ENCODE results near the gene ZSWIM1.
A peak's percentile ranks its signal among the peaks of the same experiment; 100 is the strongest.

ZSWIM1 gene

GRCh38 chr20:45857882-45858216, 23.2 kb upstream of the ZSWIM1 start:
- H3K36me3 ChIP-seq (ENCODE audit: insufficient read depth, low read length) = peaks cover 8% of the 10 kb centered on the region
- peak overlapping the region; percentile 77 for H3K9ac ChIP-seq (ENCODE audit: low read depth, low read length)
- no peaks in the 10 kb centered on the region for H3K27me3 ChIP-seq (ENCODE audit: control insufficient read depth, insufficient read depth, low read length)
- no peaks in the 10 kb centered on the region for H3K9me3 ChIP-seq (replicated peaks; ENCODE audit: low read length)
- peaks cover 19% of the 10 kb centered on the region for H3K4me1 ChIP-seq (ENCODE audit: control insufficient read depth, insufficient read depth, low read length)
- H3K4me3 ChIP-seq (ENCODE audit: low read length) = peak overlapping the region; percentile 93
- H3K4me2 ChIP-seq (ENCODE audit: low read length) = peak overlapping the region; percentile 98

- peaks cover 19% of the 10 kb centered on the region for H3K4me1 ChIP-seq (ENCODE audit: control insufficient read depth, insufficient read depth, low read length)
- H3K27me3 ChIP-seq (ENCODE audit: control insufficient read depth, insufficient read depth, low read length) = no peaks in the 10 kb centered on the region
- no peak overlapping the region for H3K4me3 ChIP-seq (ENCODE audit: low read length)
- no peaks in the 10 kb centered on the region for H3K9me3 ChIP-seq (replicated peaks; ENCODE audit: low read length)
- no peak overlapping the region for H3K9ac ChIP-seq (ENCODE audit: low read depth, low read length)
- H3K36me3 ChIP-seq (ENCODE audit: insufficient read depth, low read length) = peaks cover 3% of the 10 kb centered on the region
- H3K4me2 ChIP-seq (ENCODE audit: low read length) = no peak overlapping the region
Measured at GRCh38 chr20:45859916-45860315, 21.1 kb upstream of the ZSWIM1 start.

- H3K9ac ChIP-seq (ENCODE audit: low read depth, low read length) = no peak overlapping the region
- no peaks in the 10 kb centered on the region for H3K36me3 ChIP-seq (ENCODE audit: insufficient read depth, low read length)
- H3K4me2 ChIP-seq (ENCODE audit: low read length) = no peak overlapping the region
- peaks cover 18% of the 10 kb centered on the region for H3K4me1 ChIP-seq (ENCODE audit: control insufficient read depth, insufficient read depth, low read length)
- H3K9me3 ChIP-seq (replicated peaks; ENCODE audit: low read length) = no peaks in the 10 kb centered on the region
- H3K4me3 ChIP-seq (ENCODE audit: low read length) = no peak overlapping the region
- no peaks in the 10 kb centered on the region for H3K27me3 ChIP-seq (ENCODE audit: control insufficient read depth, insufficient read depth, low read length)
Measured at GRCh38 chr20:45860560-45861220, 20.3 kb upstream of the ZSWIM1 start.

- no peaks in the 10 kb centered on the region for H3K9me3 ChIP-seq (replicated peaks; ENCODE audit: low read length)
- no peak overlapping the region for H3K9ac ChIP-seq (ENCODE audit: low read depth, low read length)
- H3K36me3 ChIP-seq (ENCODE audit: insufficient read depth, low read length) = no peaks in the 10 kb centered on the region
- no peak overlapping the region for H3K4me3 ChIP-seq (ENCODE audit: low read length)
- no peaks in the 10 kb centered on the region for H3K27me3 ChIP-seq (ENCODE audit: control insufficient read depth, insufficient read depth, low read length)
- H3K4me2 ChIP-seq (ENCODE audit: low read length) = no peak overlapping the region
- H3K4me1 ChIP-seq (ENCODE audit: control insufficient read depth, insufficient read depth, low read length) = peaks cover 11% of the 10 kb centered on the region
Measured at GRCh38 chr20:45861221-45862075, 19.6 kb upstream of the ZSWIM1 start.

- no peaks in the 10 kb centered on the region for H3K27me3 ChIP-seq (ENCODE audit: control insufficient read depth, insufficient read depth, low read length)
- no peak overlapping the region for H3K4me2 ChIP-seq (ENCODE audit: low read length)
- no peaks in the 10 kb centered on the region for H3K9me3 ChIP-seq (replicated peaks; ENCODE audit: low read length)
- no peaks in the 10 kb centered on the region for H3K36me3 ChIP-seq (ENCODE audit: insufficient read depth, low read length)
- no peak overlapping the region for H3K9ac ChIP-seq (ENCODE audit: low read depth, low read length)
- H3K4me3 ChIP-seq (ENCODE audit: low read length) = no peak overlapping the region
- H3K4me1 ChIP-seq (ENCODE audit: control insufficient read depth, insufficient read depth, low read length) = peaks cover 12% of the 10 kb centered on the region
Measured at GRCh38 chr20:45863543-45864470, 17.2 kb upstream of the ZSWIM1 start.

GRCh38 chr20:45866454-45866853, 14.6 kb upstream of the ZSWIM1 start:
- Histone ChIP-seq H3K9me3 (replicated peaks; ENCODE audit: low read length) (no peaks in the 10 kb centered on the region), H3K4me2 (ENCODE audit: low read length) (no peak overlapping the region), H3K4me1 (ENCODE audit: control insufficient read depth, insufficient read depth, low read length) (peaks cover 12% of the 10 kb centered on the region), H3K27me3 (ENCODE audit: control insufficient read depth, insufficient read depth, low read length) (no peaks in the 10 kb centered on the region), H3K4me3 (ENCODE audit: low read length) (no peak overlapping the region), H3K9ac (ENCODE audit: low read depth, low read length) (no peak overlapping the region), H3K36me3 (ENCODE audit: insufficient read depth, low read length) (no peaks in the 10 kb centered on the region)

- Histone ChIP-seq H3K27me3 (ENCODE audit: control insufficient read depth, insufficient read depth, low read length) (no peaks in the 10 kb centered on the region), H3K9me3 (replicated peaks; ENCODE audit: low read length) (no peaks in the 10 kb centered on the region), H3K4me3 (ENCODE audit: low read length) (no peak overlapping the region), H3K36me3 (ENCODE audit: insufficient read depth, low read length) (no peaks in the 10 kb centered on the region), H3K9ac (ENCODE audit: low read depth, low read length) (peak overlapping the region; percentile 41), H3K4me2 (ENCODE audit: low read length) (peak overlapping the region; percentile 48), H3K4me1 (ENCODE audit: control insufficient read depth, insufficient read depth, low read length) (peaks cover 12% of the 10 kb centered on the region)
Measured at GRCh38 chr20:45867136-45867818, 13.8 kb upstream of the ZSWIM1 start.

- peak overlapping the region; percentile 48 for H3K4me2 ChIP-seq (ENCODE audit: low read length)
- no peaks in the 10 kb centered on the region for H3K27me3 ChIP-seq (ENCODE audit: control insufficient read depth, insufficient read depth, low read length)
- H3K4me3 ChIP-seq (ENCODE audit: low read length) = no peak overlapping the region
- no peaks in the 10 kb centered on the region for H3K9me3 ChIP-seq (replicated peaks; ENCODE audit: low read length)
- H3K36me3 ChIP-seq (ENCODE audit: insufficient read depth, low read length) = no peaks in the 10 kb centered on the region
- peaks cover 12% of the 10 kb centered on the region for H3K4me1 ChIP-seq (ENCODE audit: control insufficient read depth, insufficient read depth, low read length)
- H3K9ac ChIP-seq (ENCODE audit: low read depth, low read length) = peak overlapping the region; percentile 41
Measured at GRCh38 chr20:45867819-45868176, 13.2 kb upstream of the ZSWIM1 start.

GRCh38 chr20:45872626-45873025, 8.4 kb upstream of the ZSWIM1 start:
- H3K36me3 ChIP-seq (ENCODE audit: insufficient read depth, low read length) = peaks cover 8% of the 10 kb centered on the region
- H3K4me3 ChIP-seq (ENCODE audit: low read length) = no peak overlapping the region
- H3K4me1 ChIP-seq (ENCODE audit: control insufficient read depth, insufficient read depth, low read length) = peaks cover 7% of the 10 kb centered on the region
- no peak overlapping the region for H3K4me2 ChIP-seq (ENCODE audit: low read length)
- no peaks in the 10 kb centered on the region for H3K27me3 ChIP-seq (ENCODE audit: control insufficient read depth, insufficient read depth, low read length)
- H3K9ac ChIP-seq (ENCODE audit: low read depth, low read length) = no peak overlapping the region
- no peaks in the 10 kb centered on the region for H3K9me3 ChIP-seq (replicated peaks; ENCODE audit: low read length)

GRCh38 chr20:45873409-45874103, 7.5 kb upstream of the ZSWIM1 start:
- no peak overlapping the region for H3K4me2 ChIP-seq (ENCODE audit: low read length)
- no peak overlapping the region for H3K4me3 ChIP-seq (ENCODE audit: low read length)
- no peaks in the 10 kb centered on the region for H3K27me3 ChIP-seq (ENCODE audit: control insufficient read depth, insufficient read depth, low read length)
- no peak overlapping the region for H3K9ac ChIP-seq (ENCODE audit: low read depth, low read length)
- no peaks in the 10 kb centered on the region for H3K4me1 ChIP-seq (ENCODE audit: control insufficient read depth, insufficient read depth, low read length)
- no peaks in the 10 kb centered on the region for H3K9me3 ChIP-seq (replicated peaks; ENCODE audit: low read length)
- H3K36me3 ChIP-seq (ENCODE audit: insufficient read depth, low read length) = peaks cover 14% of the 10 kb centered on the region
